HG03565 (cell line): ENCODE results near the gene NTM.

Experiments
- ATAC-seq: cut with Tn5 transposase; IDR thresholded peaks from one replicate; pipeline ENCODE4 v1.9.1; 2021; ENCODE audit warnings: mild to moderate bottlenecking, moderate library complexity; ENCODE audit not compliant: unreplicated experiment

Gene NTM

DNA sequence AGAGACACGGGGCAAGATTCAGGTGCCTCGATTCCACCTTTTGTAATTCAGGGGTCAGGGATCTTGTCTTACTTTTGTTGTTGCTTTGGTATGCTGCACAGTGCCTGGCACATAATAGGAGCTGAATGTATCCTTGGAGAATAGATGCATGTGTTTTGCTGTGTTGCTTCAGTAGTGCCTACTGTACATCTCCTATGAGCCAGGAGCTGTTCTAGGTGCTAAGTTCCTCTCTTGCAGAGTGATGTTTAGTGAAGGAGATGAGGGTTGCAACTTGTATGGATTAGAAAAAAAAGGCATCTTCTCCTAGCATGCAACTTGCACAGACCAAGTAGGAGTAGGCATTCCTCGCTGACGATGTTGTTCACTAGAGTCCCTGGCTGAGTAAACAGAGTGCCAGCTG, 555.4 kb downstream of the NTM start:
- no peak for ATAC-seq

DNA sequence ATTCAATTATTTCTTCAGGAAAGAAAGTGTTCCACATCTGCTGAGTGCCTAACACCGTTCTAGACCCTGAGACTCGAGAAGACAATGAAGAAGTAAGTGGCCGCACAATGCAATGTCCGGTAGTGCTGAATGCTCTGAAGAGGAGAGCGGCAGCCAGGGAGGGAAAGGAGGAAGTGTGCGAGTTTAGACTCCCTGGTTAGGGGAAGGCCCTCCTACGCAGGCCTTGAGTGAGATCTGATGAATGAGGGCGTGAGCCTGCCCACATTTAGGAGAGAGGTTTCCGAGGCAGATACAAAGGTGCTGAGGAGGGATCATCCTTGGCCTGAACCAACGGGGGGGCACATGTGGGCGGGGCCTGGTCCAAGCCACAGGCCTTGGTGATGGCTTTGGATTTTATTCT, 558.6 kb downstream of the NTM start:
- peak; percentile 84 for ATAC-seq

DNA sequence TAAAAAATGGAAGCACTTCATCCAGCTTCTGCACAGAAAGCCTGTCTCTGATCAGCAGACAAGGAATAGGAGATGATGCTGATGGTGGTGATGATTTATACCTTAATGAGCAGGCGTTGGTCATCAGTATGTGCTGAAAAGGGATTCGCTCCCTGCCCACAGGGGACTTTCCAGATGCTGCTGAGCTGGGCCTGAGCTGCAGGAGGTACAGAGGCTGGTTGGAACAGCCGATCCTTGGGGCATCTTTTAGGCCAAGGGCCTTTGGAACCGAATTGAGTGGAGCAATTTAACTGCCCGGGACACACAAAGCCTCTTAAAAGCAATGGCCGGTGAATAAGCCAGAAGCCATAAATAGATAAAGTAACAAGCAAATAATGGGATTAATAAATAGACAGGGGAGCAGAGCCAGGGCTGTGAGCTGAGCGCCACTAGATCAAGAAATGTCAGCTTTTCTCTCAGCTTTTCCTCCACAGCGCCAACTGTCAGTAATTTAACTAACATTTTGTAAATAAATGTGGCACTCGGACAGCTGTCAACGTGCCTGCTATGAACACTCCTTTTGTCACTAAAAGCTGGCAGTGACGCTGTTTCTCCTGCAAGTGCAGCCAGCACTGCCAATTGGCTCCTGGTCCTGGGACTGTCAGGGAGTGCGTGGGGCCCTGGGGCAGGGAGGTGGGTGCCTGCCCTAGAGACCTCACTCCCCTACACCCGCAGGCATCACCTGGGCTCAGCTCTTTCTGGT, 562.3 kb downstream of the NTM start:
- ATAC-seq, result no peak

DNA sequence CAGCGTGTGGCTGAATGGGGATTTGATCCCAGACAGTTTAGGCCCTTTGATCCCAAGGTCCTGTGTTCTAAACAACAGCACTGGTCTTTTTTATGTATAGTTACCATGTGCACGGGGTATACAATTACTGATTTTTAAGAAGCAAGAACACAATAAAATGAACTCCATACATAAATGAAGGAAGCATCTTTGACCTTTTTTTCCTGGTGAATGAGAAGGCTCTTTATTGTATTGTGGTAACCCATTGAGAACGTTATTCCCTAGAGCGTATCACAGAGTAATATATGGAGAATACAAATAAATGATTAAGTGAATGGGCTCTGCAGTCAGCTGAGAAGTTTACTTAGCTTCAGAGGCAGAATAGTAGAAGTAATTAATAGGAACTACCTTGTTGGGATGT, 563.6 kb downstream of the NTM start:
- no peak for ATAC-seq

DNA sequence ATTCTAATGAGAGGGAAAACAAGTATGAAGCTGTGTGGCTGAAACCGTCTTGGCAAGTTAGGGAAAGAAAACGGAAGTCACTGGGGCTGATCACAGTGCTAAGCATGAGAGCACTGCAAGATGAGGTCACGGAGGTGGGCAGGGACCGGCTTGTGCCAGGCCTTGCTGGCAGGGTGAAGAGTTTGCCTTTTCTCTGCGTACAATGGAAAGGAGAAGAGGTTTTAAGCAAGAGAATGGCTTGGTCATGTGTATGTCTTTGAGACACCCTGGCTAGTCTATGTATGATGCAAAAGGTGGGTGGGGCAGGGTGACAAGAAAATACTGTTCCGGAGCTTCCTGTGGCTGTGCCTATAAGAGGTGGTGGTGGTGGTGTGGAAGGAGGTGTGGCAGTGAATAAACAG, 567.9 kb downstream of the NTM start:
- no peak for ATAC-seq

DNA sequence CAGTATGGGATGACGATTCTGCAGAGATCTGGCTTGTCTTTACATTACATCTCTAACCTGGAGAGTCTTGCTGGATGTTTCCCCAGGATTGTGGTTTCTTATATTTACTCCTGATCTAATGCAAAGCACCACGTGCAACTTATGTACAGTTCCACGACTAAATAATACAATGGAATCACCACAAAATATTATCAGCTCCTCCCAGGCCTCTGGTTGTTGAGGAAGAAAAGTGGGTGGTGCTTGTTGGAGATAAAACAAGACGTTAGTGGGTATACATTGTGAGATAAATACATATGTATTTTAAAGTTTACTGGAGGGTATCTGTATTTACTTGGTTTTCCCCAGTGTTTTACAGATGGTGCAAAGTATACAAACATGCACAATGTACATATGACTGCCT, 569.7 kb downstream of the NTM start:
- ATAC-seq, result no peak

DNA sequence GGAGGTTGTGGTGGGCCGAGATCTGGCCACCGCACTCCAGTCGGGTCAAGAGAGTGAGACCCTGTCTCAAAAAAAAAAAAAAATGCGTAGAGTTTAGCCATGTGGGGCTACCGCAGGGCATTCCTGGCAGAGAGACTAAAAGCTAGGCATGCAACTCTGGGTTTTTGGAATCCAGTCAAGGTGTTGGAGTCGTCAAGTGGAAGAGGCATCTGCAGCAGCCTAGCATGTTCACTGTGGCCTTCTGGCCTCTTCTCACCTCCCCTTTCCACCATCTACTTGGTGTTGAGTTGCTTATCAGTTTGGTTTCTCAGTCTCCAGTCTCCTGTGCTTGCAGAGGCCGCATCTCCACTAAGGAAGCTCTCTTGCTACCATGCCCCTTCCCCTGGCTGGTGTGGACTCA, 572.5 kb downstream of the NTM start:
- no peak for ATAC-seq

DNA sequence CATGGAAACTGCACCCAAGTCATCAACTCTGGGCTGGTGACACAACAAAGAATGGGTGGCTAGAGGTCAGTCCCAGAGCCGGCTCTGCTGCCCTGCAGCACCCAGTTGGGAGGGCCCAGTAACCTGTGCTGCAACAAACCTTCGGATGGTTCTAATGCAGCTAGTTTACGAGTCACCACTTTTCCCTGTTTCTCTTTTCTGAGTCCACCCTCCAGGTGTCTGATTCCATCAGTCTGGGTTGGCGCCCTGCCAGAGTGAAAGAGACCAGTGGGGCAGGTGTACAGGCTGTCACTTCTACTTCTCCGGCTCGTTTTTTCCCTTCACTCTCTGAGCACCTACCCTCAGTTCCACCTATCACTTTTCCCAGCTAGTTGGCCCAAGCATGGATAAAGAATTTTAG, 572.9 kb downstream of the NTM start:
- ATAC-seq, result no peak

DNA sequence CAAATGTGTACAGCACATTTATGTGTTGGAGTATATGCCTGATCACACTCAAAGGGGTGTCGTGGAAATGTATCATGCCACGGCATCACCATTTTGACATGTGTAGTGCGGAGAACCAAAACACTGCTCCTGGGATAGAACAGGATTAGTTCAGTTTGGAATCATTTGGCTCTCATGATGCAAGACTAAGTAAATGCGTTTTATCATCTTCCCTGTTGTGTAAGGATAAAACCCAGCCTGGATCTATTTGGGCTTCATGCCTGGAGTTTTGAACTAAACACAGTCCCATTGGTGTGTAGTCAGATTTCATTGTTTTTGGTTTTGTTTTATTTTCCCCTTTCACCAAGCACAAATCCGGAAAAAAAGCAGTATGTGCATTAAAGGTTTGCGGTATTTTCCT, 574.3 kb downstream of the NTM start:
- ATAC-seq, result no peak

DNA sequence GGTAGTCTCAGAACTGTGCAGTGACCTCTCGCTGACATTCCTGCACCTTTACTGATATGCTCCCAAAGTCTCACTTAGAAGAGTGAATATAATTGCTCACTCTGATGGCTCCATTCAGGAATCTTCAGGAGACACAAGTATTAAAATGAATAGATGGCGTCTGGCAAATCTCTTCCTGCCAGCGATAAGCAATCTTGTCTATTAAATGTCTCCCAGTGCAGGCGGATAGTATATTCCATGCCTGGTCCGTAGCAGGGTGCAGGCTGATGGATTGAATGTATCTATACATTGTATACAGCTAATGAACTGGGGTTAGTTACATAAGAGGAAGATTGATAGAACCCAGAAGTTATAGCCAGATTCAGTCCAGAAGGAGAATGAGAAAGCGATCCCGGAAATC, 575.3 kb downstream of the NTM start:
- ATAC-seq, result no peak

DNA sequence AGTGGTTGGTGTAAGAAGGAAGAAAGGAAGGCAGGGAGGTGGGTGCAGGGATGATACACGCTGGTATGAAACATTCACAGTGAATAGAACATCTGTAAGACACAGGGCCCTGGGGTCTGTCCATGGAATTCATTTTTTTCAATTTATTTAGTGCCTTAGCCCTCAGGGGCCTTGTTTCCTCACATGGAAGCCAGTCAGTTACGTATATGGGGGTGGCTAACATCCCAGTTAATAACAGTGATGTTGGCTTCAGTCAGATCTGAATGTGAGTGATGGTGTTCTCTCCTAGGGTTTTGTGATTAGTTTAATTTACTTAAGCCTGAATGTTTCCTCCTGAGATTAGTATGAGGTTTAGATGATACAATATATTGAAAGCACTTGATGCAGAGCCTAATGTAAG, 577.1 kb downstream of the NTM start:
- no peak for ATAC-seq

DNA sequence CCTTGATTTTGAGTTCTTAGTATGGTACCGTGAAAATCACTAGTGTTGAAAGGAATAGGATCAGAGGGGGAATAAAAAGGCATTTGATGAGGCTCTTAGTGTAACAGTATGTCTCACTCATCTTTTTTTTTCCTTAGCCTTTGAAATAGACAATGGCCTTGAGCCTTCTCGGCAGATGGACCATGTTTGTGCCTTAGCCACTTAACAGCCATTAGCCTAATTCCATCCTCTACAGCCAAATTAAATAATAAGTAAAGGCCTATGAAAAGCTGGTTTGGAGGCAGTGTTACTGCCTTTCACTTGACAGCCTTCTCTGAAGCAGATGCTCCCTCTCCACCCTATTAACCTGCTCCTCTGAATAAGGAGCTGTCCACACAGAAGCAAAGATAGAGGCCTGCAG, 580.7 kb downstream of the NTM start:
- no peak for ATAC-seq

DNA sequence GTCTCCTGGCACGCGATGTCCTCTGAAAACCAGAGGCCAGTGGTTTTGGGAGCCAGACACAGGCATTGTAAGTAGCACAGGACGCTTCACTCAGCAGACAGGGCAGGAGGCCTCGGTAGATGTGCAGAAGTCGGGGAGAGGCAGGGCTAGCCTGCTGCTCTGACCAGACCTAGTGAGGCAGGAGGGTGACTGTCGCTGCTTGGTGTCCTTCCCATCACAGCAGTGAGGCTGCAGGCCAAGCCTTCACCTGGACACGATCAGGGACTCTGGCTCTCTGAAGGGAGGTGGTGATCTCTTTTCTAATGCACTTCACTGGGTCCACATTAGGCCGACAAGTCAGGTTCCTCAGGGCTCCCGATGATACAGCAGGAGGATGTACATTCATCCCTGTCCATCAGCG, 583.7 kb downstream of the NTM start:
- no peak for ATAC-seq

DNA sequence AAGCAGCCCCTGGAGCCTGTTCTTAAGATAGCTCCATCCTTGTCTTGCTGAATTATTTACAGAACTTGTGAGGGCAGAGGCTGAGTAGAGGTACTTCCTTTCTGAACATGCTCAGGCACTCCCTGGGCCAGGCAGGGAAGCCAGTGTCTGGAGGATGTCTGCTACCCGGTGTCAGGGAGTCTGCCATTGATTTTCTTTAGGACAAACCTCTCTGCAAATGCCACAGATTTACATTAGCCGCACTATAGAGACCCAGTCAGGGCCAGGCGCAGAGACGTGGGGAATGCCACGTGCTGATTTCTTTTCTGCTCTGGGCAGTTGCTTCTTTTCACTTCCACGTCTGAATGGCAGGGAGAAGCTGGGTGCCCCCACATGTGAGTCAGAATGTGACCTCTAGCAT, 585.5 kb downstream of the NTM start:
- ATAC-seq, result no peak

DNA sequence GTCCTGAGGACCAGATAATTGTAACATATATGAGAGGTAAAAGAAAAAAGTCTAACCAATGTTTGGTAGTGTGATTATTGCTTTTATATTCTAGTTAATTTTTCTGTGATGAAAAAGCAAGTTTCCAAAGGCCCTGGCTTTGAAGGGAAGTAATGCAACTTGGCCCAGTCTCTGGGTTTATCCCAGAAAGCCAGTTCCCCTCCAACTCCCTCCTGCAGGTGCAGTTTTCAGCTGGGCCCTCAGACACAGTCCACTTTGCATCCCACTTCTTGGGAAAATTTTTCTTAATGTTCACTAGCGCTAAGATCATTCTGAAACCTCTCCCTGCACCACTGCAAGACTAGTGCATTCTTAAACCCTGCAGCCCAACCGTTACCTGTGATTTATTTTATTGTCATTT, 586.8 kb downstream of the NTM start:
- no peak for ATAC-seq

DNA sequence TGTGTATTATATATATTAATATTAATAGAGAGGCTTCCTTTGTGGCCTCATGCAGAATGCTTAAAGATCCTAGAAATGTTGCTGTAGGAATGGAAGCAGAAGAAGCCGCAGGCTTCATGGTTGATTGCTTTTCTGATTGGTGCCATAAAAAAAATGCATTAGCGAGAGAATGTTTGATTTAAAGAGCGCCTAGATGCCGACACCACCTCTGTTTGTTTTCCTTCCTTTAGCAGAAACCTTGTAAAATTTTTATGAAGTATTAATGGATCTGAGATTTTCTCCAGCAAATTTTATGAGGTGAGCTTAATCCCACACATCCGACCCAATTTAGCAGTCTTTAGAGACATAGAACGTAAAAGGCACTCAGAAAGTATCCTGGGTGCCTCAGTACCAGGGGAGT, 587.5 kb downstream of the NTM start:
- ATAC-seq, result no peak

DNA sequence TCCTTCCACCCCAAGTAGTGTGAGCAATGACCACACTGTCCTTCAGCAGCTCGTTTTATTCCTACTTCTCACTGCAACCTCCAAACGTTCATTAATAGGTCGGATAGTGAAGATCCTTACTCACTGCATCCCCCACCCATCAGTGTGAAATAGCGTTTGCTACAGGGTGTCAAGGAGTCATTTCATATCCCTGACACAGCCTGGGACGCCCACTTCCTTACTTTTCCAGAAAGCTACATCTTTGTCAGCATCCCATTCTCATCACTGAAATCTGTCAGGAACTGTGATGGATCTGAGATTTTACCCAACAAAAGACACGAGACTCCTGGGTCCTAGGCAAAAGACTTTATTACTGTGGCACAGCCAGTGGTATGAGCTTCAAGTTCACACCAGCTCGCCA, 592.4 kb downstream of the NTM start:
- ATAC-seq, result no peak

DNA sequence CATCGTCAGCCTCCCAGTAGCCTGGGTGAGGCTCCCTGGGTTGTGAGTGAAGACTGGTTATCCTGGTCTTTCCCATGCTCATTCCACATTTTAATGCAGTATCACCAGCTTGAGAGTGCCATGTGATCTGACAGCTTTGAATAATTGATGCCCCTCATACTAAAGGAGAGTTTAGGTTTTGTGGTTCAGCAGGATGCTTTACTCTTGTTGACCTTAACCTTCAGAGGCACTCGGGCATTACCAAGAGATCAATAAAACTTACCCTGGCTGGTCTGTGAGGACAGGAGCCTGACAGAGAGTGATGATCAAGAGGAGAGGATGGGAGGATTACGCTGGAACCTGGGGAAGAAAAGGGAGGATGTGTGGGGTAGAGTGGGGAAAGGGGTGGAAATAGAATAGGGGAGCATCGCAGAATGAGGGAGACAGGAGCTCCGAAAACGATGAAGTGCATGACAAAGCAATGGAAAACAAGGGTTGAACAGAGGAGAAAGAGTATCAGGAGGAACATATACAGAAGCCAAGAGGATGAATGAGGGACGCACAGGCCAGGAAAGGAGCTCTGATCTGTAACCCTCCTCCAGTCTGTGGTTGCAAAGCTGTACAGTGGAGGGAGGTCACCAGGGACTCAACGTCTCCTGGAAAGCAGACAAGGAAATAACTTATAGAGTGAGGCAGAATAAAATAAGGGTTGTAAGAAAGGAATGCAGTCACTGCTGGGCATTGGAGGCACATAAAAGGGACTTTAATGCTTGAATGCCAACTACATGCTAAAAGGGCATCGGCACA, 594.5 kb downstream of the NTM start:
- no peak for ATAC-seq

DNA sequence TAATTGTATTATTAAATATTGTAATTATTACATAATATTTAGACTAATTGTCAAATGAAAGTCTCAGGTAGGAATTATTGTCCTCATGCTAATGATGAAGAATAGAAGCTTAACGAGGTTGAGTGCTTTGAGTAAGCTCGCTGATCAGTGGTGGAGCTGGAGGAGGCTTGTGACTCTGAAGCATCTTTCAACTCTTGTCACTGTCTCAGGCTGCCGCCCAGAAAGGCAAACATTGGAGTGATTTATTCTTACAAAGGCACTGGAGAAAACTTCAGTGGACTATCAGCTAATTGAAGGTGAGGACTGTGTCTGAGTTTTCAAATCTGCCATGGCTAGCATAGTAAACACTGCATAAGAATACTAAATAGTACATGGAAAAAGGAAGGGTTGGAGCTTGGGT, 595.1 kb downstream of the NTM start:
- no peak for ATAC-seq

DNA sequence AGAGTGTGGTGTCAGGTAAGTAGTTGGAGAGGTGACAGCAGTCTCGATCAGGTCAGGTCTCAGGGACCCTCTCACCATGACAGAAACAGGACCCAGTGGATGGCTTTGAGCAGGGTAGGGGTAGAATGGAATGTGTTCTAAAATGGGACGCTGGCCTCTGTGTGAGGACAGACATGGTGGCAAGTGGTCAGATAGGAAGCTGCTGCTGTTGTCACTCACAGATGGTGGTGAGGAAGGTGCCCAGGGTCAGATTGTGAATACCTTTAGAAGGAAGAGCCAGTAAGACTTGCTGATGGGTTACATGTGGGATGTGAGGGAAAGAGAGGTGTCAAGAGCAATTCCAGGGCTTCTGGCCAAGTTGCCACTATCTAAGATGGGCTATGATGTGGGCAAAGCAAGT, 596.3 kb downstream of the NTM start:
- no peak for ATAC-seq

DNA sequence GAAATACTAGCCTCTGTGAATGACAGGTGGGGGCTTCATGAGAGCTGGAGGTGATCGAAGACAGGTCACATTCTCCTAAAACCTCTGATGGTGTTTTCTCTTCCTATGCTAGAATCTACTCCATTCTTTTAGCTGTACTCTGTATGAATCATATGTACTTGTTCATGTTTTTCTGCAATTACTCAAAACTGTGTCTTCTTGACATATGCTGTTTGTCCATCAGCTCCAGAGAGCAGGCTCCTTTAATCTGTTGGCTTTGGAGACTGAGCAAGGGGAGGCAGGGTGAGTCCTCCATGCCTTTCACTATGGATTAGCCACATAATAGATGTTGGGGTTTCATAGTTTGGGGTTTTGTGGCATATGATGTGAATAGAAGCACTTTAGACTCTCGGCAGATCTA, 598.8 kb downstream of the NTM start:
- ATAC-seq, result no peak

DNA sequence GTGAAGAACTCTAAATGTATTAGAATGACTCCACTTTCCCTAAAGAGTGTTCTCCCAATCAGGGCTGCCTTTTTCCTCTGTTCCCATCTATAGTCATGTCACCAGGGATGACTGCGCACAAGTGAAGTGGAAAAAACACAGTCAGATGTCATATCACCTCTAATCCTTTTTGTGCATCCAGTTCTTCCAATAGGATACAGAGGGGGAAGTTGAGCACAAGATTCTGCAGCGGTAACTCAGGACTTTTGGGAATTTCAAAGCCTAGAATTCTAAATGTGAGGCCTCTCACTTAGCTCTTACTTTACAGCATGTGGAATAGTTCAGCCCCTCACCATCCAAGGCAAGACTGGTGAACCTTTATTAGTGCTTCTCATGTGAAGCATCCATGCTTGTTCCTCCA, 602.6 kb downstream of the NTM start:
- no peak for ATAC-seq

DNA sequence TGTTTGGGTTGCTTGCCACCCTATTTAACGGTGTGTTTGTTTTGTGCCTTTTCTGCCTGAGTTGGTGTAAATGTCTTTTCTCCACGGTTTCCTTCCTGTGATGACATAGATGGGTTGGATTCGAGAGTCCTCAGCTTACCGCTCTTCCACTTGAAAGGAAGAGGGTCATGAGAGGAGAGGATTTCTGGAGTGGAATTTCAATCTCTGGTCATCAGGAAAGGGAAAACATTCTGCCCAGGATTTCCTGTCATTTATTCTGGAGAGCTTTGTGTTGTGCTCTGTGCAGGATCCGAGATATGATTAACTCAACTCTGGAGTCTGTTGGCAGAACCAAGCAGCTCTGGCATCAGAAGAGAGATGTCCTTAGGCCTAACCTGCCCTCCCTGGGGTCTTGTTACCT, 605.2 kb downstream of the NTM start:
- no peak for ATAC-seq
